ENCODE data around the gene SLIT1. TPM values are rescaled to one million over a fixed set of nuclear protein-coding genes. Genes with fewer than 3 reads are reported as not detected.

Gene SLIT1
- total RNA-seq, 4 donors from 2014 or later: not detected

DNA sequence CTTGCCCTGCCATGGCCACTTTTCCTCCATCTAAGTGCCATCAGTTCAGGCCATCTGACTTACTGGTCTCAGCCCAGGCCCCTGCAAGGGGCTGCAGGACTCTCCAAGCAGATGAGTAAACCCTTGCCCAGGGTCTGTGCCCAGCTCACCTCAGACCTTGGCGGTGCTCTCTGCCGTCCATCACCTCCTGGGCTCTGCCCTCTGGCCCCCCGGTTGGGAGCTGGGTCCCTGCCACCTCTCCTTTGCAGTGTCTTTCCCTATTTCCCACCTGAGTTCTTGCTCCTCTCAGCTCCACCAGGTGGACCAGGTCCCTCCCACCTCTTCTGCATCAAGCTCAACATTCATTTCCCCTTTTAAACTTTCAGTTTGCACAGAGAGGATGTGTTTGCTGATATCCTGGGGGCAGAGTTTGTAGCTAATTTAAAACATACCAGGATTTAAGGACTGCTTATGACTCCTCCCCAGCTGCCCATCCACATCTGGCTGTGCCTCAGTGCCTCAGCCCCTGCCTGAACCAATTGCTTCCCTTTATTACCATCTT, 135.5 kb downstream of the SLIT1 start:
- no peak overlapping the region for H3K4me3 ChIP-seq (ENCODE audit: low read depth, poor library complexity, severe bottlenecking)
- DNase-seq (ENCODE audit: low spot score in 2 of 2): no peak
- TF ChIP-seq POLR2A (IDR thresholded peaks at IDR 0.05): no peak
- TF ChIP-seq, protein P1, sequence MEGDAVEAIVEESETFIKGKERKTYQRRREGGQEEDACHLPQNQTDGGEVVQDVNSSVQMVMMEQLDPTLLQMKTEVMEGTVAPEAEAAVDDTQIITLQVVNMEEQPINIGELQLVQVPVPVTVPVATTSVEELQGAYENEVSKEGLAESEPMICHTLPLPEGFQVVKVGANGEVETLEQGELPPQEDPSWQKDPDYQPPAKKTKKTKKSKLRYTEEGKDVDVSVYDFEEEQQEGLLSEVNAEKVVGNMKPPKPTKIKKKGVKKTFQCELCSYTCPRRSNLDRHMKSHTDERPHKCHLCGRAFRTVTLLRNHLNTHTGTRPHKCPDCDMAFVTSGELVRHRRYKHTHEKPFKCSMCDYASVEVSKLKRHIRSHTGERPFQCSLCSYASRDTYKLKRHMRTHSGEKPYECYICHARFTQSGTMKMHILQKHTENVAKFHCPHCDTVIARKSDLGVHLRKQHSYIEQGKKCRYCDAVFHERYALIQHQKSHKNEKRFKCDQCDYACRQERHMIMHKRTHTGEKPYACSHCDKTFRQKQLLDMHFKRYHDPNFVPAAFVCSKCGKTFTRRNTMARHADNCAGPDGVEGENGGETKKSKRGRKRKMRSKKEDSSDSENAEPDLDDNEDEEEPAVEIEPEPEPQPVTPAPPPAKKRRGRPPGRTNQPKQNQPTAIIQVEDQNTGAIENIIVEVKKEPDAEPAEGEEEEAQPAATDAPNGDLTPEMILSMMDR (IDR thresholded peaks at IDR 0.05): no peak
- 73 to 86% methylated on average over 3 of the region's 3 CpGs for WGBS, 2 donors
- intact Hi-C loops (cut with DNase I; ENCODE audit: low total_unique reads): no loop called here

- no peak overlapping the region for H3K4me3 ChIP-seq (ENCODE audit: low read depth, poor library complexity, severe bottlenecking)
- no peak for DNase-seq (ENCODE audit: low spot score in 2 of 2)
- intact Hi-C loops (cut with DNase I; ENCODE audit: low total_unique reads): no loop called here
- TF ChIP-seq, protein P1 (IDR thresholded peaks at IDR 0.05): no peak
- TF ChIP-seq POLR2A (IDR thresholded peaks at IDR 0.05): no peak
- 80 to 84% methylated on average over 7 of the region's 7 CpGs for WGBS, 2 donors
These were observed 136.1 kb downstream of the SLIT1 start for GRCh38 chr10:97049670-97050069.

DNA sequence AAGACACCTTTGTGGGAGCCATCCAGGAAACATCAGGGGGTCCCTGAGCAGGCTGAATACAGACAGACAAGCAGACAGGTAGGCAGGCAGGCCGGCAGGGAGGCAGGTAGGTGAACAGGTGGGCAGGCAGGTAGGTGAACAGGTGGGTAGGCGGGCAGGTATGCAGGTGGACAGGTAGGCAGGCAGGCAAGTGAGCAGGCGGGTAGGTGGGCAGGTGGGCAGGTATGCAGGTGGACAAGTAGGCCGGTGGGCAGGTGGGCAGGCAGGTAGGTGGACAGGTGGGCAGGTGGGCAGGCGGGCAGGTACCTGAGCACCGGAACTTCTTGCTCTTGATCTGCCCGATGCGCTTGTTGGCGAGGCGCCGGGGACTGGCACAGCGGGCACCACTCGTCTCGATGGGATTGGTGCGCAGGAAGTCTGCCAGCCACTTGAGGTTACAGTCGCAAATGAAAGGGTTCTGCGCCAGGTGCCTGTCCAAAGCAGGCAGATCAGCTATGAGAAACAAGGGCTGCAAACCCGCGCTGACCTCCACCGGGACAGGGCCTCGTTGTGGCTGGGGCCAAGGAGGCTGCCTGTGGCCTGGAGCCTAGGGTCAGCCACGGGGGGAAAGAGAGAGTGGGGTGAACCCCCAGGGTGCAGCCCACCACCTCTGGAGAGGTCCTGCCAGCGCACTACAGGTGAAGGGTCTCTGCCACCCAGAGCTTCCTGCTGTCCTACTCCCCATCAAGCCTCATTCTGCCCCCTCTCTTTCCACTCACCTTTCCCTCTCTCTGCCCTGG, 136.9 kb downstream of the SLIT1 start:
- no peak overlapping the region for H3K4me3 ChIP-seq (ENCODE audit: low read depth, poor library complexity, severe bottlenecking)
- intact Hi-C loops (cut with DNase I; ENCODE audit: low total_unique reads): no loop called here
- no peak for DNase-seq (ENCODE audit: low spot score in 2 of 2)
- WGBS, 2 donors: 87 to 91% methylated on average over 22 to 23 of the region's 23 CpGs
- TF ChIP-seq, protein P1 (IDR thresholded peaks at IDR 0.05): no peak
- TF ChIP-seq POLR2A (IDR thresholded peaks at IDR 0.05): no peak

DNA sequence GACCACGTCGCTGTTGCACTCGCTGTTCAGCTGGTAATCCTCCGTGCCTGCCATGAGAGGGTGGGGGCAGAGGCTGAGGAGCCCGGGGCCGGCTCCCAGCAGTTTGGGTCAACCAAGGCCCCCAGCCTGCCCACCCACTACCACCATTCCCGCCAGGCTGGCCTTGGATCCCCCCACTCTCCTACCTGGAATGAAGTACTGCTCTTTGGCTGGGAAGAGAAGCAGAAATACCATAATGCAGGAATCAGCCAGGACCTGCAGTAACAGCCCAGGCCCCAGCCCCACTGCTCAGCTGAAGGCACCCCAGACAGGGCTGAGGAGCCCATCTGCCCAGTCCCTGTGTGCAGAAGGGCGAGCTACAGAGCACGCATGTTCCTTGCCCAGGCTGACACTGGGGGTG, 138.0 kb downstream of the SLIT1 start:
- no peak overlapping the region for H3K4me3 ChIP-seq (ENCODE audit: low read depth, poor library complexity, severe bottlenecking)
- intact Hi-C loops (cut with DNase I; ENCODE audit: low total_unique reads): no loop called here
- no peak for TF ChIP-seq POLR2A (IDR thresholded peaks at IDR 0.05)
- TF ChIP-seq, protein P1 (IDR thresholded peaks at IDR 0.05): no peak
- WGBS, 2 donors: 64 to 94% methylated on average over 3 to 9 of the region's 9 CpGs
- no peak for DNase-seq (ENCODE audit: low spot score in 2 of 2)

- H3K4me3 ChIP-seq (ENCODE audit: low read depth, poor library complexity, severe bottlenecking): no peak overlapping the region
- no peak for TF ChIP-seq POLR2A (IDR thresholded peaks at IDR 0.05)
- TF ChIP-seq, protein P1 (IDR thresholded peaks at IDR 0.05): no peak
- DNase-seq (ENCODE audit: low spot score in 2 of 2): no peak
- intact Hi-C loops (cut with DNase I; ENCODE audit: low total_unique reads): no loop called here
- 67 to 76% methylated on average over 3 to 5 of the region's 5 CpGs for WGBS, 2 donors
These were observed 138.5 kb downstream of the SLIT1 start for GRCh38 chr10:97047083-97047736.

Data from lower leg skin (tissue), 4 donors.